Suprapubic skin (tissue), 4 donors: ENCODE results near the gene C6orf52. TPM values are rescaled to one million over a fixed set of nuclear protein-coding genes. Genes with fewer than 3 reads are reported as not detected.

Experiments
- DNase-seq, 2 donors: peaks; one replicate each; pipeline ENCODE4 v3.0.0-alpha.2; 2019; ENCODE audit warnings: low spot score in 2 of 2
- H3K27ac ChIP-seq: fragments of 200-600 bp; sonication (generic); one replicate; pipeline ENCODE4 v1.5.1; 2019
- H3K27me3 ChIP-seq: fragments of 200-600 bp; sonication (generic); one replicate; pipeline ENCODE4 v1.5.1; 2019
- H3K36me3 ChIP-seq: fragments of 200-600 bp; sonication (generic); one replicate; pipeline ENCODE4 v1.5.1; 2019
- H3K4me1 ChIP-seq: fragments of 200-600 bp; sonication (generic); one replicate; pipeline ENCODE4 v1.5.1; 2019
- H3K4me3 ChIP-seq: fragments of 200-600 bp; sonication (generic); one replicate; pipeline ENCODE4 v1.5.1; 2019; ENCODE audit warnings: mild to moderate bottlenecking
- H3K9me3 ChIP-seq: fragments of 200-600 bp; sonication (generic); one replicate; pipeline ENCODE4 v1.5.1; 2019
- EP300 ChIP-seq: sonication (generic); formaldehyde crosslinking; IDR thresholded peaks from one replicate; pipeline ENCODE4 v1.6.1; 2017; ENCODE audit warnings: antibody characterized with exemption
- POLR2A ChIP-seq, 2 donors: fragments of 450-650 bp; IDR thresholded peaks; one replicate each; pipeline ENCODE4 v1.6.1; 2017; ENCODE audit warnings: antibody characterized with exemption in 2 of 2, mild to moderate bottlenecking in 2 of 2, moderate library complexity in 2 of 2
- POLR2AphosphoS5 ChIP-seq, 3 donors: sonication (generic); formaldehyde crosslinking; IDR thresholded peaks; one replicate each; pipeline ENCODE4 v1.6.1; 2017; ENCODE audit warnings: antibody characterized with exemption in 3 of 3
- WGBS: methylation state at CpG from one replicate; pipeline ENCODE4 v1.1.5; 2018; 5-methylcytosine and 5-hydroxymethylcytosine counted together
- total RNA-seq, 4 donors: library from RNA; depleted of rRNA; stranded (reverse); fragments of >200 nt; gene quantifications; one replicate each; pipeline ENCODE4 v1.1.0, GENCODE V29; 2016
- TF ChIP-seq, protein P1 (sequence below), 2 donors: fragments of 200-600 bp in 1 of 2; fragments of 450-650 bp in 1 of 2; sonication (generic) in 1 of 2; IDR thresholded peaks; one replicate each; pipeline ENCODE4 v1.5.1; 2016 to 2019; ENCODE audit warnings: antibody characterized with exemption in 2 of 2, mild to moderate bottlenecking in 1 of 2, moderate library complexity in 1 of 2

The C6orf52 gene
- total RNA-seq, 4 donors from 2014 or later = not detected

DNA sequence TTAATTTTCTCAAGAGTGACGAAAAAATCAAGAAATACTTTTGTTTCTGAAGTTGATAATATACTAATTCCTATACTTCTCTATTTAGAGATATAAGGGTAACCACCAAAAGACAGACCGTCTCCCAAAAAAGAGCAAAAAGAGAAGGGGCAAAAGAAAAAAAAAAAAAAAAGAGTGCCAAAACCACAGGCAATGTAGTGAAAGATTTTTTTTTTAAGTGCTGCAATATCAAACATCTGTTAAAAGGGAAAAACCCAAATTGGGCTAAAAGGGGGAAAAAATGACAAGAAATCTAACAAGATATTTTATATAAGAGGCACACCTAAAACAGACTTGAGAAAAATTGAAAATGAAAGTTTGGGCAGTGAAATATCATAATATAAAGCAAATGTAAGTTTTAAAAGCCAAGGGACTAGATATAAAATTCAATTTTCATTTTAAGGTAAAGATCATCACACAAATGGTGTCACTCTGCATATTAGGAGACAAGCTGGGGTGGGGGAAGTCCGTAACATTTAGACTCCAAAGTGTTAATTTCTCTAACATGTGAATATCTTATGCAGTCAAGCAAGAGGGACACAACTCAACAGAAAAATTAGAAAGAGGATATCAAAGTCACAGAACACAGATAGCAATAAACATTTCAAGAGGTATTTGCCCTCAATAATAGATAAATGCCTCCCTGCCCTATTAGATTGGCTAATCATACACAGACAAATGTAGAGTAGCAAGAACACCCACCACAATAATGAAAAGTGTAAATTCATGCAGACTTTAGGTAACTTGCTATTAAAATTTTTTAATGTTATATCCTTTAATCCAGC lies 9.1 kb downstream of the C6orf52 start:
- TF ChIP-seq POLR2A (IDR thresholded peaks at IDR 0.05) = no peak
- TF ChIP-seq EP300 = no peak
- TF ChIP-seq, protein P1, sequence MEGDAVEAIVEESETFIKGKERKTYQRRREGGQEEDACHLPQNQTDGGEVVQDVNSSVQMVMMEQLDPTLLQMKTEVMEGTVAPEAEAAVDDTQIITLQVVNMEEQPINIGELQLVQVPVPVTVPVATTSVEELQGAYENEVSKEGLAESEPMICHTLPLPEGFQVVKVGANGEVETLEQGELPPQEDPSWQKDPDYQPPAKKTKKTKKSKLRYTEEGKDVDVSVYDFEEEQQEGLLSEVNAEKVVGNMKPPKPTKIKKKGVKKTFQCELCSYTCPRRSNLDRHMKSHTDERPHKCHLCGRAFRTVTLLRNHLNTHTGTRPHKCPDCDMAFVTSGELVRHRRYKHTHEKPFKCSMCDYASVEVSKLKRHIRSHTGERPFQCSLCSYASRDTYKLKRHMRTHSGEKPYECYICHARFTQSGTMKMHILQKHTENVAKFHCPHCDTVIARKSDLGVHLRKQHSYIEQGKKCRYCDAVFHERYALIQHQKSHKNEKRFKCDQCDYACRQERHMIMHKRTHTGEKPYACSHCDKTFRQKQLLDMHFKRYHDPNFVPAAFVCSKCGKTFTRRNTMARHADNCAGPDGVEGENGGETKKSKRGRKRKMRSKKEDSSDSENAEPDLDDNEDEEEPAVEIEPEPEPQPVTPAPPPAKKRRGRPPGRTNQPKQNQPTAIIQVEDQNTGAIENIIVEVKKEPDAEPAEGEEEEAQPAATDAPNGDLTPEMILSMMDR (IDR thresholded peaks at IDR 0.05) = no peak
- no peak for TF ChIP-seq POLR2AphosphoS5 (IDR thresholded peaks at IDR 0.05)
- Histone ChIP-seq H3K36me3 (no peaks in the 10 kb centered on the region), H3K4me1 (no peaks in the 10 kb centered on the region), H3K9me3 (no peaks in the 10 kb centered on the region), H3K4me3 (no peak overlapping the region), H3K27ac (no peak overlapping the region), H3K27me3 (no peaks in the 10 kb centered on the region)
- WGBS = 76% methylated on average over 3 of the region's 3 CpGs
- no peak for DNase-seq

DNA sequence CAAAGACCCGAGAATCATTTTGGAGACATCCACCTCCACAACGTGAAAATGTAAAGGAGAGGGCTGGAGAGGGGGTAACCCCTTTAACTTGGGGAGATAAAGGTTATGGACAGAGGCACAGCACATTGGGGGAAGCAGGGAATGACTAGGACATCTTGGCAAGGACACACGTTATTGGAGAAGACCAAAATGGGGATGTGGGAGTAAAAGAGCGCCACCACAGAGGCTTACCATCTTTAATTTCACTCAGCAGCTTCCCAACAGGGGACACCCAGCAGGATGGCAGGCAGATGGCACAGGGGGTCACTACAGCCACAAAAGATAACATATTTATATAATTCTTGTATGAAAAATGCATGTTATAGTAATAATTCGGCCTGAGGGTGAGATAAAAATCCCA lies 9.8 kb downstream of the C6orf52 start:
- no peaks in the 10 kb centered on the region for H3K27me3 ChIP-seq
- no peaks in the 10 kb centered on the region for H3K36me3 ChIP-seq
- no peak for DNase-seq
- H3K9me3 ChIP-seq = no peaks in the 10 kb centered on the region
- H3K4me3 ChIP-seq = no peak overlapping the region
- H3K4me1 ChIP-seq = no peaks in the 10 kb centered on the region
- no peak overlapping the region for H3K27ac ChIP-seq
- 70% methylated on average over 5 of the region's 5 CpGs for WGBS
- no peak for TF ChIP-seq EP300
- TF ChIP-seq POLR2A (IDR thresholded peaks at IDR 0.05) = no peak
- TF ChIP-seq, protein P1 (IDR thresholded peaks at IDR 0.05) = no peak
- TF ChIP-seq POLR2AphosphoS5 (IDR thresholded peaks at IDR 0.05) = no peak

GRCh38 chr6:10682355-10682988 lies 11.9 kb downstream of the C6orf52 start:
- TF ChIP-seq, protein P1 (IDR thresholded peaks at IDR 0.05) = no peak
- TF ChIP-seq POLR2AphosphoS5 (IDR thresholded peaks at IDR 0.05) = no peak
- no peak for TF ChIP-seq EP300
- TF ChIP-seq POLR2A (IDR thresholded peaks at IDR 0.05) = no peak
- Histone ChIP-seq H3K9me3 (no peaks in the 10 kb centered on the region), H3K27me3 (no peaks in the 10 kb centered on the region), H3K36me3 (no peaks in the 10 kb centered on the region), H3K27ac (no peak overlapping the region), H3K4me1 (no peaks in the 10 kb centered on the region), H3K4me3 (no peak overlapping the region)
- DNase-seq = no peak

DNA sequence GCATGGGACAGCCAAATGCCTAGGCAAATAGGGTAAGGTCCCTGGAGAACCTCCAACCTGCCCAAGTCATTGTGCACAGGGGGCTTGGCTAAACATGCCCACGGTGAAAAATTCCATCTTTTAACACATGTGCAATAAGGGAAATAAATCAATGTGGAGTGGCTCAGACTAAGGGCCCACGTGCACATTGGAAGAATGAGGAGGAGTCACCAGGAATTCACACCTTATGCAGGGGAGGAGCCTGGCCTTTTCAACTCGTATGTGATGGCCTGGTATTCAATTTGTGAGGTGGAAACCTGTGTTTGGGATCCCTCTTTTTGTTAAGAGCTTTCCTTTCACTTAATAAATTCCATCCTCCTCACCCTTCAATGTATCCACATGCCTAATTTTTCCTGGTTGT lies 12.6 kb downstream of the C6orf52 start:
- H3K4me1 ChIP-seq = no peaks in the 10 kb centered on the region
- no peaks in the 10 kb centered on the region for H3K9me3 ChIP-seq
- no peak overlapping the region for H3K27ac ChIP-seq
- no peak for DNase-seq
- TF ChIP-seq EP300 = no peak
- TF ChIP-seq POLR2A (IDR thresholded peaks at IDR 0.05) = no peak
- WGBS = 53% methylated on average over 3 of the region's 3 CpGs
- H3K36me3 ChIP-seq = no peaks in the 10 kb centered on the region
- H3K27me3 ChIP-seq = no peaks in the 10 kb centered on the region
- H3K4me3 ChIP-seq = no peak overlapping the region

GRCh38 chr6:10678456-10678855 lies 16.0 kb downstream of the C6orf52 start:
- TF ChIP-seq POLR2A (IDR thresholded peaks at IDR 0.05) (no peak), POLR2AphosphoS5 (IDR thresholded peaks at IDR 0.05) (no peak), EP300 (no peak)
- TF ChIP-seq, protein P1 (IDR thresholded peaks at IDR 0.05) = no peak
- Histone ChIP-seq H3K4me1 (no peaks in the 10 kb centered on the region), H3K27me3 (no peaks in the 10 kb centered on the region), H3K36me3 (no peaks in the 10 kb centered on the region), H3K4me3 (no peak overlapping the region), H3K9me3 (no peaks in the 10 kb centered on the region), H3K27ac (no peak overlapping the region)
- no peak for DNase-seq
- WGBS = 87% methylated on average over 4 of the region's 4 CpGs
